Limb (tissue), 2 donors: ENCODE results near the gene SYNPO2L.

Experiments
- DNase-seq, 2 donors: peaks; one replicate each; pipeline ENCODE4 v3.0.0-alpha.2; 2016; ENCODE audit errors: extremely low spot score in 2 of 2

The SYNPO2L gene

DNA sequence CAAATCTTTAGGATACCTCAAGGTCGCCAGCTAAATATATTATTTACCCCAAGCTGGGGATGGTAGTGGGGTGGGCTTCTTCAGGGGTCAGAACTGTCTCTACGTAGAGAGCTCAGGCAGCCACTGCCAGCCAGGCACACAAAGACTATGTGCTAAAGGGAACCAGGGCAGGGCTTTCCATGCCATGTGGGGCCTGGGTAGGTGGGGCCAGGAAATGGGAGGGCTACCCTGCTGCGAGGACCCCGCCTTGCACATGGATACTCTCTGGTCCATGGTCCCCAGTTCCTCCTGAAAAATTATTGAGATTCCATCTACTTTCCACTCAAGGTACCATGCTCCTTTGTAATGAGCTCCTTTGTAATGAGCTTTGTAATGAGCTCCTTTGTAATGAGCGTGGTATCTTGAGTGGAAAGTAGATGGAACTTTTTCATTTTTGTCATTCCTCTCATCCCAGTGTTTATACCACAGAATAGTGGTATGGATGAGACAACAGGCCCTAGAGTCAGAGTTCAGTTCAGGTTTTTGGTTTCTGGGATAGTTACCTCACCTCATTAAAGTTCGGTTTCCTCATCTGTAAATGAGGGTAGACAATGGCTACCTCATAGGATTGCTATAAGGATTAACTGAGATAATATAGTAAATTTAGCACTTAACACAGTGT, 5.8 kb downstream of the SYNPO2L start:
- DNase-seq: no peak

DNA sequence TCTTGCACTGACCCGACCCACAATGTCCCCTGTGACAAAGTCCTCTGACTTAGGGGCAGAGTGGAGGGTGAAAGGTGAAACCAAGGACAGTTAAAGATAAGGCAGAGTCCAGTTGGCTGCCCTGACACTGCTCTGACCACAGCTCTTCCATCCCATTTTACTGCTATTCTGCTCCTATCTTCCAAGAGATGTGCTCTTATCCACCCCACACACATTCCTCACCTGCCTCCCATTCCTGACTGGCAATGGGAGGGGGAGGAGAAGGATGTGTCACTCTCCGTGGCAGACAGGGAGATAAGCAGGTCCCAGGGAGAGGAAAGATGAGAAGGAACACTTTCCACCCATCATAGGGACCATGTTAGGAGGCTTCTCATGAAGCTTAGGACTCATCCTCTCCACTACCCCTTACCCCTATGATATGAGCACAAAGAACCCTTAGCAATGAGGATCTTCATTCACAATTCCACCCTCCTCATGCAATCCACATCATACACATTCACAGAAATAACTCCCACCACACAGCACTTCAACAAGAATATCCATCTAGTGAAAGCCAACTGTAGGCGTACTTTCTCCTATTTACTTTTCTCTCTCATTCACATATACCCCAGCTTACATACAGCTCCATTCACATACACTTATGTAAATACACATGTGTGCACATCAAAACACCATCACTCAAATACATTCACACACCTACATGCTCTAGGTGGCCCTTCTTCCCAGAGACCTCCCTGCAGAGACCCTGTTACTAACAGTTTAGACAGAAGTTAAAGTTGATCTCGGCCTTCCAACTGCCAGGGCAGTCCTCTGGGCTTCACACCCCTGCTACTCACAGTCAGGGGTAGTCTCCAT, 6.6 kb downstream of the SYNPO2L start:
- no peak for DNase-seq

DNA sequence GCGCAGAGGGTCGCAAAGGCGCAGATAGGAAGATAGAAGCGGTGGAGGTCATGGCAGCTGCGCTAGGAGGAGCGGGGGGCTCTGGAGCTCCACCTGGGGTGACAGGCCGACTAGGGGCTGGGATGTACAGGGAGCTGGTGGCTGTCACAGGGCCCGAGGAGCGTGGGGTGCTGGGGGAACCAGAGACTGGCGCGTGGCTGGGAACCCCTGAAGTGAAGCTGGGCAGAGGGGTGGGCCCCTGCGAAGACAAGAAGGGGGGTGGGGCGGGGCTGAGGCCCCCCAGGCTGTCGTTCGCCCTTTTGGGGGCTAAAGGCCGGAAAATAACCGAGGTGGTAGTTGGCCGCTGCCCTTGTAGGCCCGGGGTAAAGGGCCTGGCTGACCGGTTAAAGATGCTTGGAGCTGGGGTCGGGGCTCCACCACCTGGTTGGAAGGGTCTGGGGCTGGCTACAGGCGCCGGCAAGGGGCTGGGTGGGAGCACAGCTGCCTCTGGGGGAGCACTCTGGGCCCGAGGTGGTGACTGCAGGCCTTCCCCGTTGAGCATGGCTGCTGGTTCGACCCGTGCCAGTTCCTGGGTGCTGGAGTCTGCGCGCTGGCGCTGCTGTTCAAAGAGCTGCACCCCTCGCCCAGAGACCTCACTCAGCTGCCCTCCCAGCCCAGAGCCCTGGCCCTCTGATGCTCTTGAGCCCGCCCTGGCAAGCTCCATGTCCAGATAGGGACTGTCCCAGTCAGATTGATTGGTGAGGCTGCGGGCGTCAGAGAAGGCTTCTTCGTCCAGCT, 7.8 kb downstream of the SYNPO2L start:
- DNase-seq: no peak

DNA sequence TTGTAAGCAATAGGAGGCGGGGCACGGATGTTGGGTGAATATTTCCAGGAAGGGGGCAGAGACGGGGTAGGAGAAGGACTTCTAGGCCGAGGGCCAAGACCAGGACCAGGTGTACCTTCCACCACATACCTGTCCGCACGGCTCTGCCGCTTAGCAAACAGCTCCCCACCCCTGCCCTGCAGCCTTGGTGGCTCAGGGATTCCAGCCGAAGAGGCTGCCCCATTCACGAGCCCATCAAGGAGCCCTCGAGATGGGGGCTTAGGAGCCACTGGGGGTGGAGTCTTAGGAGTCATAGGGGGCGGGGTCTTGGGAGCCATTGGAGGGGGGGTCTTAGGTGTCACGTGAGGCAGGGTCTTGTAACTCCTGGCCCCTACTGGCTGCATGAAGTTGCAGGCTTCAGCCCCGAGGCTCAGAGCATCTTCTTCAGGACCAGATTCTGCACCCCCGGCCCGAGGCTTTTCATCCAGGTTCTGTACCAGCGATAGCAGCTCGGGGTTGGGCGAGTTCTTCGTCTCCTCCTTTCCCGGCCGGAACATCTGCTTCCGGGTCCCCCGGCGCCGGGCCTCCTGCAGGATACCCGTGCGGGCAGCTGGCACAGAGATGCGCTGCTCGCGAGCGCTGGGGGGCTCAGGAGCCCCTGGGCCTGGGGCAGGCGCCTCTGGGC, 8.5 kb downstream of the SYNPO2L start:
- peak; percentile 84 for DNase-seq

DNA sequence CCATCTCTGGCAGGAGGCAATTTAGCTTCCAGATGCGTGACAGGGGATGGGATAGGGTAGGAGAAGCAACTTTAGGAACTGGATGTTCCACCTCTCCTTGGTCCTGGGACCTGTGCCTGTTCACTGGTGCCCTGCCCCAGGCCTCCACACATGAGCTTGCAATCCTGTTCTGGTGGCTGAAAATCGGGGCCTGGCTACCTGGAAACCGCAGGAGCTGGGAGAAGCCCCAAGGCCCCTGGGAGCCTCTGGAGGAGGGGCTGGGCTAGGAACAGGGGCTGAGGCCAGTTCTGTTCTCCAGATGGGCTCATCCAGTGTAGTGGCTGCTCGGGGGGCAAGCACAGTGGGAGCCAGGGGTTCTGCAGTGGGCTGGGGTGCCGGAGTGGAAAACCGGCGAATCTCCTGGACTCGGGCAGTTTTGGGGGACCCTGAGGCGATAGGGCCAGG, 9.2 kb downstream of the SYNPO2L start:
- no peak for DNase-seq

DNA sequence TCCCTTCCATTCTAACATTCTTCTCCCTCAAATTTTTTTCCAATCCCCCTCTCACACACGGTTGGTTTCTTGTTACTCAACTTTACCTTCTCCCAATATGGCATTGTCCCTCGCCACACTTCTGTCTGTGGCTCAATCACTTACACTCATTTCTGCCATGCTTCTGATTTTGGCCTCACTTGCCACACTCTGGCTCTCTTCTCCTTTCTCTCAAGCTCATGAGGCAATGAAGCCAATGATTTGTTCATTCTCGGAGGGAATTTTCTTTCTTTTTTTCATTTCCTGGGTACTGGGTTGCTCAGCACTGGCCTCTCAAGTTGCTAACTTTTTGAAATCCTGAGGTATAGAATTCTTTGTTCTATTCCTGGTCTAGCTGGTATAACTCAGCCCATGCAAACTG, 10.6 kb downstream of the SYNPO2L start:
- no peak for DNase-seq

DNA sequence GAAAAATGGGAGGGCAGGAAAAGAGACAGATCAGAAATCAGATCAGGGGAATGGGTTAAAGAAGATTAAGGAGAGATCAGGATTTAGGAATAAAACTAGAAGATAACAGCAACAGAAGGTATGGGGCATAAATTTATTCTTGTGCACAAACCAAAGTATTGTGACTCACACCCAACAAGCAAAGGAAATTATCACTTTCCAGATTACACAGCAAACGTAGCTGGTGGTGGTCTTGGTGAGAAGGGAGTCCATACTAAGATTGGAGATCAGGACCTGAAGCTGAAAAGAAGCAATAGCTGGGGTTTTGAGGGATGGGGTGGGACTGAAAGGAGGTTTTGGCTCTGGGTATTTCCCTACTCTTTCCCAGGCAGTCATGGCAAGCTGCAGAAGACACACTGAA, 11.1 kb downstream of the SYNPO2L start:
- DNase-seq: no peak

DNA sequence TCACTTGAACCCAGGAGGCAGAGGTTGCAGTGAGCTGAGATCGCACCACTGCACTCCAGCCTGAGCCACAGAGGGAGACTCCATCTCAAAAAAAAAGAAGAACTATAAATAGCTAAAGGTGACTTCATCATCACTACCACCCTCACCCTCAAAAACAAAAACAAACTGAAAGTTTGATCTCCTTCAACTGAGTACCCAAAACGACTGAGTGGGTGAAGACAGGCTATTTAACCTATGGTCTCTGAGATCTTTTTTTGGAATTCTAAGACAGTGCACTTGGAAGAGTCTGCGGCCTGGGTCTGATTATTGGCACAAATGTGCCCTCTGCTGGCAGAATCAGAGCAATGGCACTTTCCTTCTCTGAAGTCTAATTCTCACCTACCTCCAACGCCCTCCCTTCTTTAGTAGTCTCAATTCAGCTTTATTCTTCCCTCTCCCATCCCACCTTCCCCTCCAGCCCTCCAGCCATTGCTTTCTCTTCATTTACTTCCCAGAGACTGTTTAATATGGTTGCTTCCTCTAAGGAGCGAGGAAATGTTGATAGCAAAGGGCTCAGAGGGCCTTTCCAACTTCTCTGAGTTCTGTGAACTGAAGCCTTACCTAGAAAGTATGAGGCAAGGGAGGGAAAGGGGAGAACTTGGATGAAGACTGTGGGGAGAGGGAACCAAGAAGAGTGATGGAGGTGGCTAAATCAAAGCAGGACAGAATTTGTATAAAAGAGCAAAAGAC, 11.7 kb downstream of the SYNPO2L start:
- DNase-seq: peak; percentile 70 to 82

DNA sequence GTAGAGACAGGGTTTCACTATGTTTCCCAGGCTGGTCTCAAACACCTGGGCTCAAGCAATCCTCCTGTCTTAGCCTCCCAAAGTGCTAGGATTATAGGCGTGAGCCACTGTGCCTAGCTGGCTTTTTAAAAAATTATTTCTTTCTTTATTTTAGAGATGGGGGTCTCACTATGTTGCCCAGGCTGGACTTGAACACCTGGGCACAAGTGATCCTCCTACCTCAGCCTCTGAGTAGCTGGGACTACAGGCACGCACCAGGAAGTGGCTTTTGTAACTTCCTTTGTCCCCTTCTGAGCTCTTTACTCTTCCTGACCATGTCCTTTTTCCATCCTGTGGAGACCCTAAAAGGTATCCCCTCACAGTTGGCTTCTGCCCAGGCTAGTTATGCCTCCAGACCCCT, 12.5 kb downstream of the SYNPO2L start:
- no peak for DNase-seq

DNA sequence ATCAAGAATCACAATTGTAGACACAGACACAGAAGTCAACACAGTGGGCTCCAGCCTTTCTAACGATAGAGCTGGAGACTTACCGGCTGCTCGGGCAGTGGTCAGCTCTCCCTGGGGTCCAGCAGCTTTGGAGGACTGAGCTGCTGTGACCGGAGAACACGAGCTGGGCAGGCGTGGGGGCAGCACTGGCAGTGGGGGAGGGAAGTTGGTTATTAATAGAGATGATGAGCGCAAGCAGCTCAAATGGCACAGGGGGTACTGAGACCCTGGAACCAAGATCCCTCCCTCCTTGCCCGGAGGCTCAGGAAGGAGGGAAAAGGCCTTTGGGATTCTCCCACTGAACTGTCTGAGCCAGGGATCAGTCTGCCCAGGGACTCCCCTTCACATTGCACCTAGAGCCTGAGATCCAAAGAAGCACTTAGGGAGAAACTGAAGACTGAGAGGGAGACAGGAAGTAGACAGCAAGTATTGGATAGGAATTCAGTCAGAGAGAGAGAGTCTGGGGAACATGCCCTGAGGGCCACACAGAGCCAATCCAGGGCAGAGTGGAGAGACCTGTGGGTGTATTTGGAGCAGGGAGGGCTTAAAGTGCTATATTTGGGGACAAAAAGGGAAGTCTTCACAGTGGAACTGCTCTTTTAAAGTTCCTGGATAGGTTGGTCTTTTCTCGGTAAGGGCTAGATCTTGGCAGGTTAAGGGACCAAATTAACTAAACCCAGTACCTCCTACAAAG, 14.3 kb downstream of the SYNPO2L start, which contains the start of gene MYOZ1:
Gene MYOZ1, minus strand, starts transcription at position 147 of the 733 bp plus-strand sequence. CDS start 1,457 bp downstream, outside the sequence.
- DNase-seq: no peak

DNA sequence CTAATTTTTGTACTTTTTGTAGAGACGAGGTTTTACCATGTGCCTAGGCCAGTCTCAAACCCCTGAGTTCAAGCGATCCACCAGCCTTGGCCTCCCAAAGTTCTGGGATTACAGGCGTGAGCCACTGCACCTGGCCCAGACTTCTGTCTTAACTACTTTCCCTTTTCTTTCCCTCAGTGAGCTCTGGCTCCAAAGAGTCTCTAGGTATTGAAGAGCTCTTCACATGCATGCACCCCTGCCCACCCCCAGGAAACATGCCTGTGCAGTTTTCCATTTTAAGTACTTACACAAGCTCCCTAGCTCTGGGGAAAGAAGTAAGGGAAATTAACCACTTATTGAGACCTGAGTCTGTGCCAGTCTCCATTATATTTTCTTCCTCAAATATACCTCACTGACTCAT, 16.5 kb downstream of the SYNPO2L start:
- no peak for DNase-seq

DNA sequence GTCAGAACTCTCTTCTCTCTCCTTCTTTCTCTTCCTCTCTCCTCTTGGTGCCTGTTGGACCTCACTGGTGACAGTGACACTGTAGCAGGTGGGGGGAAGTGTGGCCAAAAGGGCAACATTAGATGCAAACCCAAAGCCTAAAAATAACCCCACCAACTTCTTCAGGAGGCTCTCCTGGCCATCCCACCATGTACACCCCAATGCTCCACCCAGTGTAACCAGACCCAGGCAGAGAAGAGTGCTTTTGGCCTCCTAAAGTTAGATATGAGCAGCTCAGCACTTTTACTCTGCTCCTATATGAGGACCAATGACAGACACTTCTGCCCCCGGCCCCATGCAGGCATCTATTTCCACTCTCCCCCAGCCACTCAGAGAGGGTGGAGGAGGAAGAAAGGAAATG, 20.0 kb downstream of the SYNPO2L start:
- no peak for DNase-seq

DNA sequence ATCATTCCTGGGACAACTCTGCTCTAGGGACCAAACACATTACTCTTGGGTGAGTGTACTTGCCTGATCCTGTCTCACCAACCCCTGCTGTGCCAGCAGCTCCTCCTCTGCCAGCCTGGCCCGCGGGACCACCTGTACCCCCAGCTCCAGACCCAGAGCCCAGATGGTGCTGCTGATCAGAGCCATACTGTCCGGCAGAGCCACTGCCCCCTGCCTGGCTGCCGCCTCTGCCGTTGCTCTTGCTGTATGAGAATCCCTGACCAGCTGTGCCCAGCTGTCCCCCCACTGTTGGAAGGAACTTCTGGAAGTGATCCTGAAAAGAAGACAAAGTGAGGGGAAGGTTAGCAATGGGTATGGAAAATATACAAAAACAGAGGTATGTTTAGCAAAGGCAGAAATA, 21.4 kb downstream of the SYNPO2L start:
- no peak for DNase-seq

DNA sequence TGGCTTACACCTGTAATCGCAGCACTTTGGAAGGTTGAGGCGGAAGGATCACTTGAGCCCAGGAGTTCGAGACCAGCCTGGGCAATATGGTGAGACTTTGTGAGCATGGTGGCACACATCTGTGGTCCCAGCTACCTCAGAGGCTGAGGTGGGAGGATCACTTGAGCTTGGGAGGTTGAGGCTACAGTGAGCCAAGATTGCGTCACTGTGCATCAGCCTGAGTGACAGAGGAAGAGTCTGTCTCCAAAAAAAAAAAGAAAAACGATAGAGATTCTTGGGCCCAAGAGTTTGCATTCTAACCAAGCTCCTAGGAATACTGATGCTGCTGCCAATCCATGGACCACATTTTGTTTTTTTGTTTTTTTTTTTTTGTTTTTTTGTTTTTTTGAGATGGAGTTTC, 26.7 kb downstream of the SYNPO2L start:
- DNase-seq: no peak

DNA sequence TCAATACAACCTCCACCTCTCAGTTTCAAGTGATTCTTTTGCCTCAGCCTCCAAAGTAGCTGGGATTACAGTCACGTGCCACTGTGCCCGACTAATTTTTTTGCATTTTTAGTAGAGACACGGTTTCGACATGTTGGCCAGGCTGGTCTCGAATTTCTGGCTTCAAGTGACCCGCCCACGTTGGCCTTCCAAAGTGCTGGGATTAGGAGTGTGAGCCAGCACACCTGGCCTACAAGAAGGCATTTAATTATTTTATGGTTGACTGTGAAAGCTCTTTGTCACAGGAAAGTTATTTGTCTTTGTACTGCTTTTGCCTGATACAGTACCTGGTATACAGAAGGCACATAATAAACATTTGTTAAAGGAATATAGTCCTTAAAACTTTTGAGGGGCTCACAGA, 27.4 kb downstream of the SYNPO2L start:
- DNase-seq: no peak

DNA sequence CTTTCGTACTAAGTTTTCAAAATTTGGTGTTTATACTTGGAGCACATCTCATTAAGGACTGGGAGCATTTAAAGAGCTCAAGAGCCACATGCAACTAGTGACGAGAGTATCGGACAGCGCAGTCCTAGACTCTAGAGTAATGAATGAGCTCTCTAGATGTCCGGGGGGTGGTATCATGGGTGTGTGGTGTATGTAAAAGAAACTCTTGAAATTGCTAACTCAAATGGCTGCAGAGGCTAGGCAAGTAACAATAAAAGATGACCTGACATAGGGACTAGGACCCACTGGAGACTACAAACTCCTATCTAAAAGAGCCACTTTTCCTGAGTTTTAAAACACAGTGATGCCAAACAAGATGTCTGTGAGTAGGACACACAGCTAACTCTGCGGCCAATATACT, 28.5 kb downstream of the SYNPO2L start:
- DNase-seq: no peak

DNA sequence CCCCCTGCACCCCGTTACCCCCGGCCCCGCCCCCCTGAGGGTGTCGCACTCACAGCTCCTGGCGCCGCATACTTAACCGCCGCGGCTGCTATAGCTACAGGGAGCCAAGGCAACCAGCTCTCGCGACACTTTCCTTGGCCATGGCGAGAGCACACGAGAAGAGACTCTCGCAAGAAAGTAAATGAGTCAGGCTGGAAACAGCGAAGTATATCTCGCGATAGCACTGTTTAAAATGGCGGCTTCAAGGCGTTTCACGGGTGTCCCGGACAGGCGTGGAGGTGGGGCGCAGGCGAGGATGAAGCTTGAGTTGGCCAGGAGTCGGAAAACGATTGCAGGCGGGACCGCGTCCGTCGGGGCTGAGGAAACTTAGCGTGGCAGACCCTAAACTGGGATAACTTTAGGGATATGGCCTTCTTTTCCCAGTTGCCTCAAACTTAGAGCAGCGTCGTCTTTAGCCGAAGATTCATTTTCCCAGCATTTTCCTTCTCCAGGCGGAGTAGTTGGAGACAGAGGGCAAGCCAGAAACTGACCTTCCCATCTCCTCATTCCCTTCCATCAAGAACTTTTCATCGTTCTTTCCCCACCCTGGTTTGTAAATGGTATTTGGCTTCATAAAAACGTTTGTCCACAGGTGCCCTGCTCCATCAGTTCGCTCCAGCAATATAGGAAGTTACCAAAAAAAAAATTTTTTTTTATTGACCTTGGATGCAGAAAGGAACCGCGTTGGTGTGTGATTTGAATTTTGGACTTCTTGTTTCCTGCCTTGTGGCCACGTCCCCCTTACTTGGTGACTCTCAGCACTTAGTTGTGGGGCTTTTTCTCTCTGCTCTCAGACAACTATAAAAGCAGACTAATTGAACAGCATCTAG, 29.7 kb downstream of the SYNPO2L start:
- peak; percentile 95 to 98 for DNase-seq

DNA sequence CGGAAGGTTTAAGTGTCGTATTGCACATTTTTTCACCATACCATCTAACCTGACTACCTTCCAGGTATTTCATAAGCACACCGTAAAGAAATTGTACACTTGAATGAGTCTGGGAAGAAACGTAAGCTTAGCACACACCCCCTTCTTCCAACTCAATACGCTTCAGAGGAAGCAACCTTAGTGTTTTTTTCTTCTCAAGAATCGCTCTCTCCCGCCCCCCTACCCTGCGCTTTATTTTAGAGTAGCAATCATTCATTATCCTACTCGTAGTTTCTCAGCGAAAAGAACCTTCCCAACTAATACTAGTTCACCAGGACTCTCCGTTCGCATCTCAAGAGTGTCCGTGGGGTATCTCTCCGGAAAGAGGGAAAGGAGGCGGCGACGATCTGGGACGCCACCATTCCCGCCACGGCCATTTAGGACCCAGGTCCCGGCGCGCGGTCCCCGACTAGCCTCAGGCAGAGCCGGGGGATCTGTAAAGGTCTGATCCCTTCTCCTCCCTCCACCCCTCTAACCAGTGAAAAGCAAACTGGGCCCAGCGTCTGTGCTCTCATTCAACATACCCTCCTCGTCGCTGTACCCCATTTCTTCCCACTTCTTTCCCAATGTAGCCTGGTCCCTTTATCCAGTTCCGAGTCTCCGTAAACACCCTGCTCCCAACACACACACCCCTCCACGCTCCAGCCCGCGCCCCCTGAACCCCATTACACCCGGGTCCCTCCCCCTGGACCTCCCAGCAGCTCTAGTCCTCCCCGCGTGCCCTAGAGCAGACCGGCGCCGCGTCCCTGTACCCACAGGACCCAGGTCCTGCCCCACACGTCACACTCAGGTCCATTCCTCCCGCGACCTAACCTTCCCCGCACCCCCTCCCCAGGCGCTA, 30.6 kb downstream of the SYNPO2L start:
- DNase-seq: no peak
